Measurements from ENCODE around the gene C10orf71. TPM values are rescaled to one million over a fixed set of nuclear protein-coding genes. Genes with fewer than 3 reads are reported as not detected.

The C10orf71 gene
- total RNA-seq, 1 experiment from 2014 or later: not detected

DNA sequence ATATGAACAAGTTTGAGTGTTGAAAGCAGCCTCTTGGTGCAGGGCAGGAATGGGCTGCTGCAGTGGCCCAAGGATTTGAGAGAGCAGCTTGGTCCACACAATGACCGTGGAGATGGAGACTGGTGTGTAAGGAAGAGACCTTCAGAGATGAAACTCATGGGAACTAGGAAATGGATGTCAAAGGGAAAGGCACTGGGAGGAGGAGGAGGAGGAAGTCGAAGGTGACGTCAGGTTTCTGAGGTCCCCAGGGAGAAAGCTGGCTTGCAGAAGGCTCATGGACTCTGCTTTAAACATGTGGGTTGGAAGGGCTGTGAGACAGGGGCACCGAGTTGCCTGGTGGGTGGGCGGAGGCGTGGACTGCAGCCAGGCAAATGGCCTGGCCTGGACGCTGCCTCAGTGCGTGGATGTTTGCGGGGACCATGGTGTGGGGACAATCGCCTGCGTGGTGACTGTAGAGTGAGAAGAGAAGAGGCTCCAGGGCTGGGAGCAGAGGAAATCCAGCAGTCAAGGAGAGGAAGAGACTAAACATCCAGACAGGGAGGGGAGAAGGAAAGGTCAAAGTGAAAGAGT is 14.6 kb downstream of the C10orf71 start:
- no peak for DNase-seq (ENCODE audit: low read depth)

DNA sequence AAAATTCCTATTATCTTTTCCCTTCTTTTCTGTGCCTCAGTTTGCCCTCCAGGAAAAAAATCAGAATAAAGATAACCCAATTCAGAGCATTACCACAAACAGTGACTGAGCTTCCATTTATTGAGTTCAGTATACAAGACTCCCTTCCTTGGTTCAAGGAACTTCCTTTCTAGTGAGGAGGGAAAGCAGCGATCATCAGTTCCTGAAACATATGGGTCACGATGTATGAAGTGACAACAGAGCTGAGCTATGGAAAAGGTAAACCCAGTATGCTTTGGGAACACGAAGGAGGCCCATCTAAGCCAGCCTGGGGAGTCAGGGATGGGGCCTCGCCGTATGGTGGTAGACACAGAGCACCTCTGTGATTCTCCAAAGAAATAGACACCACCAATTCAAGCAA is 15.8 kb downstream of the C10orf71 start:
- no peak for DNase-seq (ENCODE audit: low read depth)

DNA sequence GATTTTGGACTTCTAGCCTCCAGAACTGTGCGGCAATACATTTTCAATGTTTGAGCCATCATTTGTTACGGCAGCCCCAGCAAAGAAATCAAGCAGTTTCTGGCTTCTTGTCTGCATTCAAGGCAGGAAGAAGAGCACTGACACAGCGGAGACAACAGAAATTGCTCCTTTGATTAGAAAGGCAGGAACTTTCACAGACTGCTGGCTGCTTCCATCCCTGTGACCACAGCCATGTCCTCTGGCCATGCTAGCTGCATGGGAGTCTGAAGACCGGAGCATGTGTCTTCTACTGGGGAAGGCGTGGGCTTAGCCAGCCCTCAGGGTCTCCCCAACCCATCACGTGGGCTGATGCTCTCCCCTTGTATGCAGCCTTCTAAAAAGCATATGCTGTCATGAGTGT is 19.1 kb downstream of the C10orf71 start:
- no peak for DNase-seq (ENCODE audit: low read depth)

DNA sequence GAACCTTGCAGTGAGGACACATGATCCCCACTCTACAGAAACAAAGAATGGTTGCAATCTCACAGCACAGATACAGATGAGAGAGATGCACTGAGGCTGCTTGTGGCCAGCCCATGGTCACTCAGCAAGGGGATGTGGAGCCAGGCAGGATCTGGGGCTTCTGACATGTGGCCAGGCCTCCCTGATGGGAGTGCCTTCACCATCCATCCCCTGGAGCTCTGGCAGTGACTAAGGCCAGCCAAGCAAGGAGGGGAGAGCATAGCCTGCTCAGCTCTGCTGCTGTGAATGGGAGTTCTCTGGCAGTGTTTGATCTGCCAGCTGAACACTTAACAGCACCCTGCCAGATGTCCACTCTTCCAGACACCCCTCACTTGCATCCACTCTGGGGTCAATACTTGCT is 19.8 kb downstream of the C10orf71 start:
- no peak for DNase-seq (ENCODE audit: low read depth)

DNA sequence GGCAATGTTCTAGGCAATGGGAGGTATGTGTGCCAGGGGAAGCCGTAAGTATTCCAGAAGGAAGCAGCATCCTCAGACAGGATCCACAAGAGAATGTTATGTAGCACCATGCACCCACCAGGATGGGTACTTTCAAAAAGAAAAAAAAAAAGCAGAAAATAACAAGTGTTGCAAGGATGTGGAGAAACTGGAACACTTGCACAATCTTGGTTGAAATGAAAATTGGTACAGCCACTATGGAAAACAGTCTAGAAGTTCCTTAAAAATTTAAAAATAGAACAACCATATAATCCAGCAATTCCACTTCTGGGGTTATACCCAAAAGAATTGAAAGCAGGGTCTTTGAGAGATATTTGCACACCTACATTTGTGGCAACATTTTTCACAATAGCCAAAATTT is 20.2 kb downstream of the C10orf71 start:
- DNase-seq (ENCODE audit: low read depth): no peak

DNA sequence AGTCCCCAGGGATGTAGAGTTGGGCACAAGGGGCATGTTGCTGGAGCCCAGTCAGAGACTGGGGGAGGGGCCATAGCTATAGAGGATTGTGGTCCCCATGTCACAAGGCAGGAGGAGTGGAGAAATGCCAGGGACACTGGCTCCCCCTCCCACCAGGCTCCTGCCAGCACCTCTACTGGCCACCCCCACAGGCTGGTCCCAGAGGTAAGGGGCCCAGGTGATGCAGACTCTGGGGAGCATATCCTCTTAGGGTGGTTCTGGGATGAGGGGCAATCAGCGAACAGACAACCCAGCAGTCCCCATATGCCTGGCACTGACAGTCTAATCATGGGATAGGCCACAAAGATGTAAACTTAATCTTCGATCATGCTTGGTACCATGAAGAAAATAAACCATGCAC is 21.2 kb downstream of the C10orf71 start:
- no peak for DNase-seq (ENCODE audit: low read depth)

DNA sequence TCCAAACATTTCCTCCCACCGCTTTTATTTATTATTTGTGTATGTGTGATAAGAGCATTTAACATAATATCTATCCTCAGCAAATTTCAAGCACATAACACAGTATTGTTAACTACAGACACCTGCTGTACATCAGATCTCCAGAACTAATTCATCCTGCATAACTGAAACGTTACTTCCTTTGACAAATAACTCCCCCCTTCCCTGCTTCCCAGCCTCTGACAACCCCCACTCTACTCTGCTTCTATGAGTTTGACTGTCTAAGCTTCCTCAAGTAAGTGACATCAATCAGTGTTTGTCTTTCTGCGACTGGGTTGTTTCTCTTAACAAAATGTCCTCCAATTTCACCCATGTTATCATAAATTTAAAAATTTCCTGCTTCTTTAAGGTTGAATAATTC is 22.1 kb downstream of the C10orf71 start:
- DNase-seq (ENCODE audit: low read depth): no peak

DNA sequence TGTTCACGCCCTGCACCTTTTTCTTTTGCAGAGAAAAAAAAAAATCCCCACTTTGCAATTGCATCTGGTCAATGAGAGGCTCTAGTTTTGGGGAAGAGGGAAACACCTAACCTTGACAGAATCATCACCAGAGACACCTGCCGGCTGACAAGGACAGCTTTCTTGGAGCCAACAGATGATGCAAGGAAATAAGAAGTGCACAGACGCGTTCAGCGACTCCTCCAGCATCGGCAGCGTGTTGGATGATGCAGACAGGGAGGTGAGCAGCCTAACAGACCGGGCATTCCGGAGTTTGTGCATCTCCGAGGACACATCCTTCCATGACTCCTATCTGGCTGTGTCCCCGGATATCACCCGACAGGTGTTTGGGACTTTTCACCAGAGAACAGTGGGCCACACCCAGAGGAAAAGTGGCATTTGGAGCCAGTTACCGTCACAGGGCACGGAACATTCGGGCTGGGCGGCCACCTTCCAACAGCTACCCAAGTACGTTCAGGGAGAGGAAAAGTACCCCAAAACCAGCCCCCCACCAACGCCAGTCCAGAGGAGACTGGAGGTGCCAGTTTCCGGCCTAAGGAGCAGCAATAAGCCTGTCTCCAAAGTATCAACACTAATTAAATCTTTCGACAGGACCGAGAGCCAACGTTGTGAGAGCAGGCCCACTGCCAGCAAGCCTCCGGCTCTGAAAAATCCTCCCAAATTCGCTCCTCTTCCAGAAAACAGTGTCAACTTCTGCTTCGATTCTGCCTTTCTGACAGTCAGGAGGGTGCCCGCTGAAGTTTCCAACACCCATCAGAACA is 23.6 kb downstream of the C10orf71 start:
- DNase-seq (ENCODE audit: low read depth): no peak

DNA sequence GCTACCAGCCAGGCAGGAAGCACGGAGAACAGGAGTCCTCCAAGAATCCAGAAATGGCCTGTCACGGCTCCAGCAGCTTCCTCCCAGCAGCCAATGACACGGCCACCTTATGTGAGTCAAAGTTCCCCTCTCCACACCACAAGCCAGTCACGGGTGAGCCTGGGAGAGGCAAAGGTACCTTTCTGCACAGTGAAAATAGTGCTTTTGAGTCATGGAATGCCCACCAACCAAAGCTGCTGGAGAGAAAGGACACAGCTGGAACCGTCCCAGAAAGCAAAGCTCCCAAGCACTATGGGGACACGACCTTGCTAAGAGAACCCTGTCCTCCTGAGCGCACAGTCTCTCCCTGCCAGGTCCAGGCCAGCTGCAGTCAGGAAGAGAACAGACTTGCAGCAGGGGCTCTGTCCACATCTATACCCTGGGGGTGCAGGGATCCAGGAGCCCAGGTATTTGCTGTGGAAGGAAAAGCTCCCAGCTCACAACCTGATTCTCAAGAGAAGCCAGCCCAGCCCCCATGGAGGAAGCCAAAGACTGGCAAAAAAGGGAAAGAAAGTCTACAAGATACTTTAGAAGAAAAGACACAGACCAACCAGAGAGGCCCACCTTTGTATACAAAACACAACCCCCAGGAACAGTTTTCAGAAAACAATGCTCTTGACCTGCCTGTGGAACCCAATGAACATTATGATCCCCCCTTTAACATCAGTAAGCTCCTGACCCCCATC is 24.4 kb downstream of the C10orf71 start:
- no peak for DNase-seq (ENCODE audit: low read depth)

DNA sequence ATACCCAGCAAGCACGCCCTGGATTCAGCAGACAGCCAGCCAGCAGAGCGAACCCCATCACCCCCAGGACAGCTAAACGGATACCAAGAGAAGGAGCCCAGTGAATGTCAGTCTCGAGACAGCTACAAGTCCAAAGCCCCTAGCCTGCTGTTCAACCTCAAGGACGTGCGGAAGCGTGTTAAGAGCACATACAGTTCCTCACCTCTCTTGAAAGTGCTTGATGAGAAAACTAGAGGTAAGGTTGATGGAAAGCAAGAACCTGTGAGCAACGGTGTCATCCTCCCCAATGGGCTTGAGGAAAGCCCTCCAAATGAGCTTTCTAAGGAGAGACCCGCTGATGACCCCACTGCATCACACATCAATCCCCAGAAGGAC is 24.9 kb downstream of the C10orf71 start:
- no peak for DNase-seq (ENCODE audit: low read depth)

DNA sequence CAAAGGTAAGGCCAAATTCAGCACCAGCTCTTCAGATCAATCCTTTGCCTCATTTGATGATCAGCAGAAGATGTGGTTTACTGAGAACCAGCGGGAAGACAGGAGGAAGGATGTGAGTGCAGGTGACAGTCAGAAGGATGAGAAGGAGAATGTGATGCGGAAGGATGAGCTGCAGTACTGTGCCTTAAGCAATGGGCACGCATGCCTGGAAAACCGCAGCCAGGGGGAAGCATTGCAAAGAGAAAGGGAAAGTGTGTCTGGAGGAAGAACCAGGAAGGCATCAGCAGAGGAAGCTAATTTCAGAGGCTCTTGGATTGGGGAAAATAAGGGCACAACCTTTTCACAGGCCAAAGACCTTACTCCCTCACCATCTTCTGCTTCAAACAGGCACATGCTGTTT is 25.7 kb downstream of the C10orf71 start:
- no peak for DNase-seq (ENCODE audit: low read depth)

DNA sequence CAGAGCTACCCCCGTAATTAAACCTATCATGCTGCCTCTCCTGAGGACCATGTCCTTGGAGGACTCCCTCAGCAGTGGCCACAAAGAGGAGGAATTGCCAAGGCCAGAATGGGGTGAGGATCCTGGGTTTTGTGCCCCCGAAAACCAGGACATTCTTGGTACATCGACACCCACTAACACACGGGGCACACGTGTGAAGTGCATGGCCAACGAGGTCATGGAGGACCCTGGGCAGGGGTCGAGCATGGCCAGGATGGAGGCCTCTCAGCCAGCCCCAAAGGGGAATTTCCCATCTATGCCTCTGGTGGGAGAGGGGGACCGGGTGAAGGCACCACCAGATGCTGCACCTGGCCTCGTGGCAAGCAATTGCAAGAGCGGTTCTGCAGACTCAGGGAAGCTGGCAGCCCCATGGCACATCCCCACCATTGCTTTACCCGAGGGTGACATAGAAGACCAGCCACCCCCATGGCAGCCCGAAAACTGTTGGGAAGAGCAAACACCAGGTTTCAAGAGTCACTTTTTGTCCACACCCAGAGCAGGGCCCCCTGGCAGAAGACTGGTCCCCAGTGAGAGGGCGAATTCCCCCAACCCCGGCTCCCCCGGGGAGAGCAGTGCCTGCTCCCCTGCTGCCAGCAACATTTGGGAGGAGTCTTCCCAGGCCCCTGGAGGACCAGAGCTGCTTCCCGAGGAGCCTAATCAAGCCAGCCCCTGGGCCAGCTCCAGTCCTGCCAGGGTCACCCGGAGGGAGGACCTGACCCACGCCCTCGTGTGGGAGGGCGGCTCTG is 26.4 kb downstream of the C10orf71 start:
- DNase-seq (ENCODE audit: low read depth): no peak

DNA sequence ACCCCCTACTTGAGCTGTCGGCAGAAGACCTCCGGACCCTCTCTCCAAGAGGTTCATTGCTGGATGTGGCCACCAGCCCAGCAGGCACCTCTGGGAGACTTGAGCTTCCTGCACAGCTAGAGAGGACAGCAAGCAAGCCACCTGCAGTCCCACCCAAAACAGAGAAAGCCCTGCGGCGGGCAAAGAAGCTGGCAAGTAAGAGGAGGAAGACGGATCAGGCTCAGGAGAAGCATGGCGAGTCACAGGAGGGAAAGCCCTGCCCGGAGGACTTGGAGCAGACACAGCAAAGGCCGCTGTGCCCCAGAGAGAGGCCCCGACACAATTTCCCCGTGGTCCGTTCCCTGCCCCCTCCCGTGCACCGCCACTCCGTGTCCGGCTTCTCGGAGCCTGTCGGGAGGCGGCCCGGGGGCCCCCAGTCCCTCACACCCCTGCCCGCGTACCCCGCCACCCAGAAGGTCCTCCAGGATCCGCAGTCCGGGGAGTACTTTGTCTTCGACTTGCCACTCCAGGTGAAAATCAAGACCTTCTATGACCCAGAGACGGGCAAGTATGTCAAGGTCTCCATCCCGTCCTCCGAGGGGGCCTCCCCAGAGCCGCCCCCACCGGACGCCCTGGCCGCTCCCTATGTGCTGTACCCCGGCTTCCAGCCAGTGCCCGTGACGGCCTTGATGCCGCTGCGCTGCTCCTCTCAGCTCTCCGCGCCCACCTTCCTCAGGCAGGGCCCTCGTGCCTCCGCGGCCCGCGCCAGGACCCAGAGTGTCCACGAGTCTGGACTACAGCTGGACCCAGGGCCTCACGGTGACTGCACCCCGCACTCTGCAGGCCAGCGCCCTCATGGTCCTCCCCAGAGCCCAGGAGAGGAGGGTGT is 27.2 kb downstream of the C10orf71 start:
- DNase-seq (ENCODE audit: low read depth): no peak

DNA sequence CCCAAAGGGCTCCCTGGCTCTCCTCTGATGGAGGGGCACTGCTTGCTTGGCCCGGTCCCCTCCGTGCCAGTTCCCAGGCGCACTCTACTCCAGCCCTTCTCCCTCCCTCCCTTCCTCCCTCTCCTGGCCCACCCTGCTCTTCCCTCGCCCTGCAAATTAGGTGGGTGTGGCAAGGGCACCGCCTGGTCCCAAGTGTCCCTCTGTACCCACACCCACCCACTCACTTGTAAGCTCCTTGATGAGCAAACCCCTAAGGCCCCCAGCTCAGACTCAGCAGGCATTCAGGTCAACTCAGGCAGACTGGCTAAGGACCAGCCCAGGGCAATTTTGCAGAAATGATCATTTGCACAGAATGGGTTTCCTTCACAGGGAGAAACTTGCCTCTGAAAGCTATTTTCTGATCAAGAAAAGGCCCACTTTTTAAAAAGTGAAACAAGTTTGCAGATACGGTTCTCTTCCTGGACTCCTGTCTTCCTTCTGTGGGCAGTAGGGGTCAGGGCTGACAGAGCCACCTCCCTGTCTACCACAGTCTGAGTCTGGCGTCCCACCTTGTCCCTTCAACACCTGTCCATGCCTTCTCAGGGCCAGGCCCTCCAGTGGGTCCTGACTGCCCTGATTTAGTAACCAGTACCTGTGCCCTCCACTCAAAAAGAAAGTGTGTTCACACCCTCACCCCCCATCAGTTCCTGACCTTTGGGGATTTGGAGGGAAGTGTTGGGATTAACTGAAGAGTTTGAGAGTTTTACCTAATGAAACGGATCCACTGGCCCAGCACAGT is 28.3 kb downstream of the C10orf71 start:
- DNase-seq (ENCODE audit: low read depth): no peak

DNA sequence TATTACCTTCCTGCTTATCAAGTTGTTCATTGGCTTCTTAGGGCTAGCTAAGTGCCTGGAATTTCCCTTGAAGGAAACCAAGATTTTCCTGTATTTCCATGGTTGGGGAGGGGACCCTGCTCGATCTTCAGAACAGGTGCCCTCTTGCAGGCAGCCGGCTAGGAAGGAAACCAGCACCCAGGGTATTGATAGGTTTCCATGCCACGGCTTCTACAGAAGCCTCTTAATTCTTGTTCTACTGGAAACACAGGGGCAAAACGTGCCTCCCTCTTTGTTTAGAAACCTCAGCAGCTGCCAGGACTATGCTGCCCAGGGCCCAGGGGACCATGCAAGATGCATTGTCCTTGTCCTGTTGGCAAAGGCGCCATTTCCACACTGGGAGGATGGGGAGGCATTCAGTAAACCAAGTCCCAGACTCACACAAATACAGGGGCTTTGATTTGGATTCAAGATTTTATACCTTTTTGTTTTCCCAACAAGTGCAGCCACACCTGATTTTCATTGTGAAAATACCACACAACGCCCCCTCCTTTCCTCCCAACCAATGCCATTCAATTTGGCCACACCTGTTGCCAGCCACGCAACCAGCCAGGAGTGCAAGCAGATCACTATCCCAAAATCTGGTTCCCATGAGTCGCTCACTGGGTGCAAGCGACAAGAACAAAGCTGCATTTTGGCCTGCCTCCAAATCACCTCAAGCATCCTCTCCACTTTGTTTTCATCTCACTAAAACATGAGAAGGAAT is 29.6 kb downstream of the C10orf71 start:
- no peak for DNase-seq (ENCODE audit: low read depth)

DNA sequence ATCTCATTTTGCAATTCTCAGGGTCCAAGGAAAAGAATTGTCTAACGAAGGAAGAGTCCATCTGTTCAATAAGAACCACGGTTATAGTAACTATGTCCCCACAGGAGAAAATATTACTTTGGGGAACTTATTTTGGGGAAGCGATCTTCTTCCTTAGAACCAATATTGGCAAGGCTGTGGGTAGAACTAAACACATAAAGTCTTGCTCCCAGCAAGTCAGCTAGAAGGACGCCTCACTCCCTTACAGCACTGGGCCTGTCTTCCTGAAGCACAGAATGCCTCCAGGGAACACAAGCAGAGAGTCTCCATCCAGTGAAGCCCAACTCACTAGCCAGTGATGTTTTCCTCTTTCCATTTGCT is 30.2 kb downstream of the C10orf71 start:
- no peak for DNase-seq (ENCODE audit: low read depth)

DNA sequence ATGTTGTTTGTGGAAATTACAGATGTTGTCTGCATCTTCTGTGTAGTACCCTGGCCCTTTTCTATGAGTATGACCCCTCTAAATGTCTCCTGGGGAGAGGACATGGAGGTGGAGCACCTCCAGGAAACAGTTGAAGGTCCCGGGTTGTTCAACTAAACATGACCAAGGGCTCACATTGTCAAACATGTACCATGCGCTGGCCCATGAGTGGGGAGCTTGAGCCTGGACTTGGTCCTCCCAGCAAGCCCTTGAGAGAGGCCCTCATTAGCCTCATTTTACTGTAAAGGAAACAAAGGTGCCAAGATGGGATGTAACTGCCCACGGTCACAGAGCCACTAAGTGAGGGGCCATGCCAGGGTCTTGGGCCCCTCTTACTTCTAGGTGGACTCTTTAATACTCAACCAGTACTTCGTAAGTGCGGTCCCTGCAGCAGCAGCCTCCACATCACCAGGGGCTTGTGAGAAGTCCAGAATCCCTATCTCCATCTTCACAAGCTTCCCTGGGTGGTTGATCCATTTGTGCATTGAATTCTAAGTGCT is 31.2 kb downstream of the C10orf71 start:
- DNase-seq (ENCODE audit: low read depth): no peak

DNA sequence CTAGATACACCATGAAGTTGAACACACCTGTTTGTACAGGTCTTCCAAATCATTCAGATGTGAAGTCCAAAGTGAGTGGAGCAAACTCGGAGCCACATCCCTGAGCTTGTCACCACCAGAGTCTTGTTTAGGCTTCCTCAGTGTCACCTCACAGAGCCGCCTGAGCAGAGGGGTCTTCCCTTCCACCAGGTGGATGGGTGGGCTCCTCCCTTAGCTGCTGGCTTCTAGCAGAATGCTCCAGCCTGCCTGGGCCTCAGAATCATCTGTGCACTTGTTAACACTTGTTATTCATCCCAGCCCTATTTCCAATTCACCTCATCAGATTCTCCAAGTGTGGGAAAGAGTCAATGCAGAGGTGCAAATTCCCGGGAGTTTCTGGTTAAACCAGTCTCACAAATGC is 32.5 kb downstream of the C10orf71 start:
- no peak for DNase-seq (ENCODE audit: low read depth)

DNA sequence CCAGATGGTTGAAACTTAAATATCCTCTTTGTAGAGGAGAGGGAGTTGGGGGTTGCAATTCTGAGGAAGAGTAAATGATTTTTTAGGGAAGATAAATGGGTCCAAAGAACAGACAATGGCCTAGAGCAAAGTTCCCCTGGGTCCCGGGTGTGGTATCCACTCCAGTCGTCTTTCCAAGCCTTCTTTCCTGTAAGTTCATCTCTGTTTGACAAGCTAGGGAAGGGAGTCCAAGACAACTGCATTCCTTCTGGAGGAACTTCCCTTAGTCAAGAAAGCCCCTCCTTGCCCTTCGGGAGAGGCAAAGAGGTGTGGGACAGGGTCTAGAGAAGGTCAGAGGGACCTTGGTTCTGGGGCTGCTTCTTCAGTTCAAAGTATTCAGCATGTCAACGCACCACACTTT is 33.4 kb downstream of the C10orf71 start:
- DNase-seq (ENCODE audit: low read depth): no peak

DNA sequence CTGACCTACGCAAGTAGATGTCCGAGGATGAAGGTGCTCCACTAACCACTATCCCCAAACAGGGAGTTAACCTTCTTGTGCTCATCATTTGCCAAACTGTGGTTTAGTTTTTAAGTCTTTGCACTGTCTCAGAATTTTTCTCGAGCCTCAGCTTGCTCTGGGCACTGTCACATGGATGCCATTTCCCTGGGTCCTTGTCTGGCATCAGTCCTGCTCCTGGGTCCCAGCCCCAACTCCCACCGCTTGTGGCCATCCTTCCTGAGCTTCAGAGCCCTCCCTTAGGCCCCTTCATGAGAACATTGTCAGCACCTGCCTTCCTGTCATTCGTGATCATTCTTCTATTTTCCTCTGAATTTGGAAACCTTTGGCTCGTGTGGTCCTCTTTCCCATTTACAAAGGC is 33.8 kb downstream of the C10orf71 start:
- DNase-seq (ENCODE audit: low read depth): no peak
